Fibroblast of lung (primary cell): ENCODE results near the gene ZNF486. TPM values are rescaled to one million over a fixed set of nuclear protein-coding genes. Genes with fewer than 3 reads are reported as not detected.
A peak's percentile ranks its signal among the peaks of the same experiment; 100 is the strongest.

ENCODE experiments used
- DNase-seq, 2 donors: peaks; one replicate each; pipeline versions ENCODE4 v3.0.0 to v3.0.0-alpha.2; 2010; ENCODE audit warnings: low read depth in 2 of 2
- H2AFZ ChIP-seq: 2 replicates; pipeline ENCODE4 v1.5.1; 2012; ENCODE audit warnings: low read length, control low read depth, inconsistent platforms
- H3K27ac ChIP-seq: 2 replicates; pipeline ENCODE4 v1.5.1; 2011; ENCODE audit warnings: low read length, control low read depth; ENCODE audit not compliant: insufficient read depth
- H3K27me3 ChIP-seq: 2 replicates; pipeline ENCODE4 v1.5.1; 2011; ENCODE audit warnings: mild to moderate bottlenecking, low read length; ENCODE audit not compliant: control insufficient read depth, insufficient read depth
- H3K36me3 ChIP-seq: 2 replicates; pipeline ENCODE4 v1.5.1; 2011; ENCODE audit warnings: low read length; ENCODE audit not compliant: control insufficient read depth, insufficient read depth
- H3K4me1 ChIP-seq: 2 replicates; pipeline ENCODE4 v1.5.1; 2011; ENCODE audit warnings: low read length; ENCODE audit not compliant: control insufficient read depth, insufficient read depth; ENCODE audit errors: extremely low read depth
- H3K4me2 ChIP-seq: 2 replicates; pipeline ENCODE4 v1.5.1; 2011; ENCODE audit warnings: low read length, control low read depth; ENCODE audit not compliant: insufficient read depth; ENCODE audit errors: extremely low read depth
- H3K4me3 ChIP-seq, 4 experiments: fragments of 200-600 bp in 1 of 4; sonication (generic) in 1 of 4; replicated peaks in 1 of 4; 2 replicates each; pipeline ENCODE4 v1.5.1; 2011 to 2016; ENCODE audit warnings: low read length in 4 of 4, low read depth in 3 of 4, mild to moderate bottlenecking in 3 of 4, control low read depth in 2 of 4, inconsistent platforms in 1 of 4, mixed read lengths in 1 of 4; ENCODE audit not compliant: insufficient read depth in 1 of 4; ENCODE audit errors: control extremely low read depth in 1 of 4
- H3K79me2 ChIP-seq: 2 replicates; pipeline ENCODE4 v1.5.1; 2012; ENCODE audit warnings: mild to moderate bottlenecking, low read length, inconsistent platforms; ENCODE audit not compliant: control insufficient read depth, insufficient read depth
- H3K9ac ChIP-seq: 2 replicates; pipeline ENCODE4 v1.5.1; 2011; ENCODE audit warnings: mild to moderate bottlenecking, low read length, control low read depth; ENCODE audit not compliant: insufficient read depth
- H3K9me3 ChIP-seq: 2 replicates; pipeline ENCODE4 v1.5.1; 2012; ENCODE audit warnings: low read depth, low read length; ENCODE audit not compliant: control insufficient read depth, insufficient read depth
- H4K20me1 ChIP-seq: 2 replicates; pipeline ENCODE4 v1.5.1; 2011; ENCODE audit warnings: low read length; ENCODE audit not compliant: control insufficient read depth, insufficient read depth; ENCODE audit errors: extremely low read depth
- EZH2 ChIP-seq: IDR thresholded peaks from 2 replicates; pipeline ENCODE4 v1.5.1; 2012; ENCODE audit warnings: low read length, control low read depth, mild to moderate bottlenecking; ENCODE audit errors: missing control alignments
- polyA plus RNA-seq, 2 donors: library from polyadenylated mRNA; depleted of rRNA in 1 of 2; stranded (reverse) in 1 of 2; unstranded in 1 of 2; fragments of >200 nt; gene quantifications; 2 replicates each; pipeline ENCODE4 v1.2.1, GENCODE V29; 2011 to 2012; ENCODE audit warnings: missing spikeins in 1 of 2
- total RNA-seq: library from RNA; depleted of rRNA; stranded (reverse); fragments of >200 nt; gene quantifications from 2 replicates; pipeline ENCODE4 v1.2.1, GENCODE V29; 2014
- TF ChIP-seq, protein P1 (sequence below), 2 donors: IDR thresholded peaks in 1 of 2; conservative IDR thresholded peaks in 1 of 2; 1 replicate in 1 of 2; 2 replicates in 1 of 2; pipeline ENCODE4 v1.5.1; 2011 to 2012; ENCODE audit warnings: low read length in 2 of 2, control low read depth in 1 of 2, inconsistent platforms in 1 of 2, low read depth in 1 of 2, mild to moderate bottlenecking in 1 of 2

Gene ZNF486
- total and polyA plus RNA-seq, 2 donors (not counting 1 experiment from before 2014, with no cell fraction given), result 4.0 to 4.6 TPM

DNA sequence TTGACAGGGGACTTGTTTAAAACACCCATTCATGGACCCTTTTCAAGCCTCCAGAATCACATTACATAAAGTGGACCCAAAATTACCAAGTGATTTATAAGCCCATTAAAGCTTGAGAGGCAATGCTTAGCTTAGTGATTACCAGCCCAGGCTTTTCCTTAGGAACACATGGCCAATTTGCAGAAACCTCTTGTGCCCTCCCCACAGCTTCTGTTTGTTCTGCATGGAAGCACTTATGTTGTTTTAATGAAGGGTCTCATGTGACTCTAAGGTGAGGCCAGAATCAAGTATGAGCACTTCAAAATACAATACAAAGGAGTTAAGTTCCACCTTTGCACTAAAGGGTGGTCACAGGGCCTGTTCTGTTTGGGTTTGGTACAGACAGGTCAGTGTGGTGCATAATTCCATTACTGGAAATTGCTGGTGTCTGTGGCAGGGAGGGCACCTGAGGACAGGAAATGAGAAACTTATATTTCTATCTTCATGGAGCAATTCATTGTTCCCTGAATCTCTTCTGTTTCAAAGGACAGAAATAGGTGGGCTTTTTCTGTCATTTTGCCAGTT, 15.3 kb downstream of the ZNF486 start:
- Histone ChIP-seq H3K4me1 (no peaks in the 10 kb centered on the region), H3K9me3 (no peaks in the 10 kb centered on the region), H4K20me1 (no peaks in the 10 kb centered on the region), H3K79me2 (no peaks in the 10 kb centered on the region), H3K9ac (no peak overlapping the region), H3K36me3 (no peaks in the 10 kb centered on the region), H2AFZ (no peak overlapping the region), H3K27me3 (no peaks in the 10 kb centered on the region), H3K27ac (no peak overlapping the region), H3K4me2 (no peak overlapping the region), H3K4me3 (no peak overlapping the region)
- no peak for DNase-seq
- TF ChIP-seq, protein P1, sequence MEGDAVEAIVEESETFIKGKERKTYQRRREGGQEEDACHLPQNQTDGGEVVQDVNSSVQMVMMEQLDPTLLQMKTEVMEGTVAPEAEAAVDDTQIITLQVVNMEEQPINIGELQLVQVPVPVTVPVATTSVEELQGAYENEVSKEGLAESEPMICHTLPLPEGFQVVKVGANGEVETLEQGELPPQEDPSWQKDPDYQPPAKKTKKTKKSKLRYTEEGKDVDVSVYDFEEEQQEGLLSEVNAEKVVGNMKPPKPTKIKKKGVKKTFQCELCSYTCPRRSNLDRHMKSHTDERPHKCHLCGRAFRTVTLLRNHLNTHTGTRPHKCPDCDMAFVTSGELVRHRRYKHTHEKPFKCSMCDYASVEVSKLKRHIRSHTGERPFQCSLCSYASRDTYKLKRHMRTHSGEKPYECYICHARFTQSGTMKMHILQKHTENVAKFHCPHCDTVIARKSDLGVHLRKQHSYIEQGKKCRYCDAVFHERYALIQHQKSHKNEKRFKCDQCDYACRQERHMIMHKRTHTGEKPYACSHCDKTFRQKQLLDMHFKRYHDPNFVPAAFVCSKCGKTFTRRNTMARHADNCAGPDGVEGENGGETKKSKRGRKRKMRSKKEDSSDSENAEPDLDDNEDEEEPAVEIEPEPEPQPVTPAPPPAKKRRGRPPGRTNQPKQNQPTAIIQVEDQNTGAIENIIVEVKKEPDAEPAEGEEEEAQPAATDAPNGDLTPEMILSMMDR (conservative IDR thresholded peaks at IDR 0.05 in 1 of 2, IDR thresholded peaks at IDR 0.05 in 1 of 2; ENCODE audit: low read depth in 1 of 2, low read length in 2 of 2), result no peak
- TF ChIP-seq EZH2, result no peak

DNA sequence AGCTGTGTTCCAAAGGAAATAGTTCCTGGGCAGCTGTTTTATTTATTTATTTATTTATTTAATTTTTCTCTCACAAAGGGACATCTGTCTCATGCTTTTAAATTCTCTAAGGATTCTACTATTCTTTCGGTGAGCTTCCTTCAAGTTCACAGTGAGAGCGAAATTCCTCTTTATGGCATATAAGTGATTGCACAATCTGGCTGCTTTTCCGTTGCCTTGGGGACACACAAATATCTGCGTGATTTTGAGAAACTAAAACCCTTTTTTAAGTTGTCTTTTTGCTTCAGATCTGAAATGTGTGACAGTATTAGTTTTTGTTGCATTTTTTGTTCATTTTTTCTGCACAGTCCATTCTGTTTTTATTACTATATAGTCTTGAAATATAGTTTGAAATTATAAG, 19.2 kb downstream of the ZNF486 start:
- no peaks in the 10 kb centered on the region for H3K4me1 ChIP-seq
- TF ChIP-seq EZH2, result no peak
- DNase-seq, result peak in 1 of 2 donors; percentile 2
- H3K9ac ChIP-seq, result no peak overlapping the region
- H3K27me3 ChIP-seq, result no peaks in the 10 kb centered on the region
- H3K4me3 ChIP-seq, result no peak overlapping the region
- H3K79me2 ChIP-seq, result no peaks in the 10 kb centered on the region
- no peaks in the 10 kb centered on the region for H4K20me1 ChIP-seq
- H3K4me2 ChIP-seq, result no peak overlapping the region
- H3K27ac ChIP-seq, result no peak overlapping the region
- no peaks in the 10 kb centered on the region for H3K9me3 ChIP-seq
- no peak overlapping the region for H2AFZ ChIP-seq
- H3K36me3 ChIP-seq, result peaks cover 1% of the 10 kb centered on the region

DNA sequence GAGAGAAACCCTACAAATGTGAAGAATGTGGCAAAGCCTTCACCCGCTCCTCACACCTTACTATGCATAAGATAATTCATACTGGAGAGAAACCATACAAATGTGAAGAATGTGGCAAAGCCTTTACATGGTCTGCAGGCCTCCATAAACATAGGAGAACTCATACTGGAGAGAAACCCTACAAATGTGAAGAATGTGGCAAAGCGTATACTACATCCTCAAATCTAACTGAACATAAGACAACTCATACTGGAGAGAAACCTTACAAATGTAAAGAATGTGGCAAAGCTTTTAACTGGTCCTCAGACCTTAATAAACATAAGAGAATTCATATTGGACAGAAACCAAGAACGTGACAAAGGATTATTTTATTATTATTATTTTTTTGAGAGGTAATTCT, 30.7 kb downstream of the ZNF486 start:
- Histone ChIP-seq H3K4me3 (no peak overlapping the region), H3K9ac (no peak overlapping the region), H3K27ac (no peak overlapping the region), H3K27me3 (no peaks in the 10 kb centered on the region), H4K20me1 (no peaks in the 10 kb centered on the region), H3K4me1 (no peaks in the 10 kb centered on the region), H3K36me3 (no peaks in the 10 kb centered on the region), H3K9me3 (no peaks in the 10 kb centered on the region), H2AFZ (no peak overlapping the region), H3K4me2 (no peak overlapping the region), H3K79me2 (no peaks in the 10 kb centered on the region)
- DNase-seq, result no peak
- TF ChIP-seq, protein P1 (conservative IDR thresholded peaks at IDR 0.05 in 1 of 2, IDR thresholded peaks at IDR 0.05 in 1 of 2; ENCODE audit: low read depth in 1 of 2, low read length in 2 of 2), result no peak
- TF ChIP-seq EZH2, result no peak
